OCI-LY3 (cell line): ENCODE results near the gene STRIP1.

Experiments
- H2AFZ ChIP-seq: fragments of 200-600, 300-600 bp; shearing (Covaris generic); 2 replicates; pipeline ENCODE4 v1.6.0; 2014; ENCODE audit warnings: antibody characterized with exemption, low read depth, low read length
- H3K27ac ChIP-seq: fragments of 200-600, 300-600 bp; sonication (generic); 2 replicates; pipeline ENCODE4 v1.5.1; 2014; ENCODE audit warnings: mild to moderate bottlenecking, low read length, moderate library complexity, mixed read lengths
- H3K27me3 ChIP-seq: fragments of 200-600, 300-600 bp; sonication (generic); 2 replicates; pipeline ENCODE4 v1.6.1; 2014; ENCODE audit warnings: low read depth, low read length, mixed read lengths
- H3K36me3 ChIP-seq: fragments of 200-600, 300-600 bp; sonication (generic); replicated peaks from 2 replicates; pipeline ENCODE3; 2014; ENCODE audit warnings: low read depth, low read length, mixed read lengths
- H3K4me1 ChIP-seq: fragments of 300-600, 200-600 bp; sonication (generic); 2 replicates; pipeline ENCODE4 v1.6.1; 2014; ENCODE audit warnings: low read length, mixed read lengths
- H3K4me2 ChIP-seq: fragments of 200-600, 300-600 bp; sonication (generic); 2 replicates; pipeline ENCODE4 v1.6.1; 2014; ENCODE audit warnings: low read length, mixed read lengths
- H3K4me3 ChIP-seq: fragments of 300-600, 200-600 bp; sonication (generic); 2 replicates; pipeline ENCODE4 v1.5.1; 2014; ENCODE audit warnings: antibody characterized with exemption, mild to moderate bottlenecking, low read length, moderate library complexity
- H3K79me2 ChIP-seq: fragments of 300-600, 200-600 bp; shearing (Covaris generic); 2 replicates; pipeline ENCODE4 v1.6.1; 2014; ENCODE audit warnings: mild to moderate bottlenecking, low read length, mixed read lengths
- H3K9ac ChIP-seq: fragments of 300-600, 200-600 bp; shearing (Covaris generic); 2 replicates; pipeline ENCODE4 v1.6.0; 2014; ENCODE audit warnings: mild to moderate bottlenecking, low read length, moderate library complexity
- H3K9me3 ChIP-seq: fragments of 200-600, 300-600 bp; shearing (Covaris generic); 2 replicates; pipeline ENCODE4 v1.6.1; 2014; ENCODE audit warnings: low read length, mixed read lengths; ENCODE audit not compliant: insufficient read depth
- H4K20me1 ChIP-seq: fragments of 200-600, 300-600 bp; sonication (generic); 2 replicates; pipeline ENCODE4 v1.6.1; 2016; ENCODE audit warnings: low read length, mixed read lengths; ENCODE audit not compliant: insufficient read depth
- CTCF ChIP-seq: fragments of 200-600, 300-600 bp; sonication (generic); IDR thresholded peaks from 2 replicates; pipeline ENCODE4 v1.5.1; 2014; ENCODE audit warnings: antibody characterized with exemption, low read length, low read depth
- EZH2phosphoT487 ChIP-seq: fragments of 200-600 bp; shearing (Covaris generic); IDR thresholded peaks from 2 replicates; pipeline ENCODE4 v1.6.1; 2018; ENCODE audit warnings: antibody characterized with exemption, mixed run types, low read depth

Gene STRIP1

GRCh38 chr1:110088739-110089316, 54.4 kb downstream of the STRIP1 start:
- Histone ChIP-seq H3K9ac (no peak overlapping the region), H4K20me1 (no peaks in the 10 kb centered on the region), H3K9me3 (no peaks in the 10 kb centered on the region), H3K4me2 (peak overlapping the region; percentile 50; the same call in 1 of the 2 replicates), H3K79me2 (no peaks in the 10 kb centered on the region), H2AFZ (no peak overlapping the region), H3K36me3 (no peaks in the 10 kb centered on the region), H3K27me3 (peaks cover 11% of the 10 kb centered on the region), H3K4me1 (peaks cover 61% of the 10 kb centered on the region), H3K27ac (no peak overlapping the region), H3K4me3 (no peak overlapping the region)
- TF ChIP-seq EZH2phosphoT487: no peak

GRCh38 chr1:110089561-110090275, 55.3 kb downstream of the STRIP1 start:
- Histone ChIP-seq H3K36me3 (no peaks in the 10 kb centered on the region), H3K4me2 (no peak overlapping the region), H3K9me3 (no peaks in the 10 kb centered on the region), H3K9ac (no peak overlapping the region), H2AFZ (no peak overlapping the region), H4K20me1 (no peaks in the 10 kb centered on the region), H3K4me1 (peaks cover 55% of the 10 kb centered on the region), H3K27me3 (peaks cover 11% of the 10 kb centered on the region), H3K4me3 (no peak overlapping the region), H3K79me2 (no peaks in the 10 kb centered on the region), H3K27ac (no peak overlapping the region)
- TF ChIP-seq CTCF (no peak), EZH2phosphoT487 (no peak)

GRCh38 chr1:110091381-110091780, 57.0 kb downstream of the STRIP1 start:
- H3K27me3 ChIP-seq: no peaks in the 10 kb centered on the region
- no peak overlapping the region for H3K9ac ChIP-seq
- no peak overlapping the region for H3K4me2 ChIP-seq
- no peaks in the 10 kb centered on the region for H3K9me3 ChIP-seq
- H3K27ac ChIP-seq: no peak overlapping the region
- no peak overlapping the region for H3K4me3 ChIP-seq
- TF ChIP-seq EZH2phosphoT487: no peak
- H3K36me3 ChIP-seq: no peaks in the 10 kb centered on the region
- H3K79me2 ChIP-seq: no peaks in the 10 kb centered on the region
- H3K4me1 ChIP-seq: peaks cover 39% of the 10 kb centered on the region
- no peak overlapping the region for H2AFZ ChIP-seq
- no peaks in the 10 kb centered on the region for H4K20me1 ChIP-seq

- H4K20me1 ChIP-seq: no peaks in the 10 kb centered on the region
- H3K27me3 ChIP-seq: no peaks in the 10 kb centered on the region
- no peaks in the 10 kb centered on the region for H3K79me2 ChIP-seq
- H2AFZ ChIP-seq: no peak overlapping the region
- TF ChIP-seq CTCF: no peak
- no peak for TF ChIP-seq EZH2phosphoT487
- H3K36me3 ChIP-seq: no peaks in the 10 kb centered on the region
- no peak overlapping the region for H3K27ac ChIP-seq
- H3K4me3 ChIP-seq: no peak overlapping the region
- H3K9me3 ChIP-seq: no peaks in the 10 kb centered on the region
- no peak overlapping the region for H3K4me2 ChIP-seq
- no peak overlapping the region for H3K9ac ChIP-seq
- peaks cover 35% of the 10 kb centered on the region for H3K4me1 ChIP-seq
Observed at GRCh38 chr1:110091791-110092190, 57.4 kb downstream of the STRIP1 start.

GRCh38 chr1:110092991-110093390, 58.6 kb downstream of the STRIP1 start:
- Histone ChIP-seq H3K4me1 (peaks cover 23% of the 10 kb centered on the region), H2AFZ (no peak overlapping the region), H3K9ac (no peak overlapping the region), H3K27ac (no peak overlapping the region), H4K20me1 (no peaks in the 10 kb centered on the region), H3K27me3 (no peaks in the 10 kb centered on the region), H3K79me2 (no peaks in the 10 kb centered on the region), H3K36me3 (no peaks in the 10 kb centered on the region), H3K4me3 (no peak overlapping the region), H3K9me3 (no peaks in the 10 kb centered on the region), H3K4me2 (no peak overlapping the region)
- TF ChIP-seq CTCF (no peak), EZH2phosphoT487 (no peak)
